Sigmoid colon (tissue), 4 donors: ENCODE results near the gene MINK1.

Experiments
- CTCF ChIP-seq, 4 experiments: fragments of 450-650 bp in 3 of 4; fragments of 200-600 bp in 1 of 4; IDR thresholded peaks; one replicate each; pipeline ENCODE4 v1.5.1; 2016 to 2019; ENCODE audit warnings: antibody characterized with exemption in 4 of 4, mild to moderate bottlenecking in 3 of 4, moderate library complexity in 2 of 4
- EP300 ChIP-seq, 4 donors: sonication (generic); formaldehyde crosslinking; IDR thresholded peaks; one replicate each; pipeline ENCODE4 v1.6.1; 2017; ENCODE audit warnings: antibody characterized with exemption in 4 of 4
- POLR2AphosphoS5 ChIP-seq, 4 donors: sonication (generic); formaldehyde crosslinking; IDR thresholded peaks; one replicate each; pipeline ENCODE4 v1.6.1; 2017; ENCODE audit warnings: antibody characterized with exemption in 4 of 4

DNA sequence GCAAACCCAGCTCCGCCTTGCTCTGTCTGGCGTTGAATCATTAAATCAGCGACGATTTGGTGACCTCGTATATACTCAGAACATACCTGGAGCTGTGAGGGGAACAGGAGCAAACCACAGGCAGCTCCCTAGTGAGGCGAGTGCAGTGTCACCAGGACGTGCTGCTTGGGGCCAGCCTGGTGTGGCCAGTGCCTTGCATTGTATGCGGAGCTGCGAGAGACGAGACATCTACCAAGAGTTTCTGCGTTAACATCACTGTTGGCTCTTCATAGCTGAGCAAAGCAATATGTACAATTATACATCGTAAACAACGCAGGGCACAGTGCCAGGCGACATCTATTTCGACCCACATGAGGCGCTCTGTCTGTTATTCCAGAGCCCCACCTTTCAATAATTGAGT is 27.9 kb downstream of the MINK1 start:
- TF ChIP-seq EP300 (IDR thresholded peaks at IDR 0.05): no peak
- TF ChIP-seq POLR2AphosphoS5 (IDR thresholded peaks at IDR 0.05): no peak
- TF ChIP-seq CTCF (IDR thresholded peaks at IDR 0.05): no peak
